ENCODE results near the gene FAM50B.

GRCh38 chr6:3871515-3871914, 22.3 kb downstream of the FAM50B start:
- TF ChIP-seq CTCF (IDR thresholded peaks at IDR 0.05) (no peak), POLR2AphosphoS5 (IDR thresholded peaks at IDR 0.05) (no peak), POLR2A (IDR thresholded peaks at IDR 0.05; ENCODE audit: low read depth) (no peak)
